T-helper 1 cell (primary cell): ENCODE measurements around the gene RCC1.
"Not testable (repeated sequence)": the region's sequence is repeated elsewhere in the genome, so short reads cannot be mapped to it uniquely, and the experiment has no call there.

Source experiments
- DNase-seq, 5 donors: peaks; one replicate each; pipeline ENCODE4 v3.0.0-alpha.2; 2012 to 2020

The RCC1 gene

DNA sequence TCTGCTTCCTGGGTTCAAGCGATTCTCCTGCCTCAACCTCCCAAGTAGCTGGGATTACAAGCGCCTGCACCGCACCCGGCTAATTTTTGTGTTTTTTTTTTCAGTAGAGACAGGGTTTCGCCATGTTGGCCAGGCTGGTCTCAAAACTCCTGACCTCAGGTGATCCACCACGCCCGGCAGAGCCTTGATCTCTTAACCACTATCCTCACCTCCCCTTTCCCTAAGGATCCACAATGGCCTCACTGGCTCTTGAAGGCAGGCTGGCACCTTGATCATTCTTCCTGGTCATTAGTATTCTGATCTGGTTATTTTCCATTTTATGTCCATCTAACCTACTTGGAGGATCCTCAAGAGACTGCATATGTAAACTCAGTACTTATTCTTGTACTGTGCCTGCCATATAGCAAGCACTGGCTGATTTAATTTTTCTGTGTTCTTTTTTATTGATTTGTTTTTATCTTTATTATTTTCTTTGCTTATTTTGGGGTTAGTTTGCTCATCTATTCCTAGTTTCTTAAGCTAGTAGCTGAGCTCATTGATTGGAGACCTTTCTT, 6.3 kb downstream of the RCC1 start:
- no peak for DNase-seq

DNA sequence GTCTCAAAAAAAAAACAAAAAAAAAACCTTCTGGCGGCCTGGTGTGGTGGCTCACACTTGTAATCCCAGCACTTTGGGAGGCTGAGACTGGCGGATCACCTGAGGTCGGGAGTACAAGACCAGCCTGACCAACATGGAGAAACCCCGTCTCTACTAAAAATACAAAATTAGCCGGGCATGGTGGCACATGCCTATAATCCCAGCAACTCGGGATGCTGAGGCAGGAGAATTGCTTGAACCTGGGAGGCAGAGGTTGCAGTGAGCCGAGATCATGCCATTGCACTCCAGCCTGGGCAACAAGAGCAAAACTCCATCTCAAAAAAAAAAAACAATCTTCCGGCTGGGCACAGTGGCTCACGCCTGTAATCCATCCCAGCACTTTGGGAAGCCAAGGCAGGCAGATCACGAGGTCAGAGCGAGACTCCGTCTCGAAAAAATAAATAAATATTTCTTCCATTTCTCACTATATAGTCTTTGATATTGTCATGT, 8.6 kb downstream of the RCC1 start:
- not testable (repeated sequence) for DNase-seq

DNA sequence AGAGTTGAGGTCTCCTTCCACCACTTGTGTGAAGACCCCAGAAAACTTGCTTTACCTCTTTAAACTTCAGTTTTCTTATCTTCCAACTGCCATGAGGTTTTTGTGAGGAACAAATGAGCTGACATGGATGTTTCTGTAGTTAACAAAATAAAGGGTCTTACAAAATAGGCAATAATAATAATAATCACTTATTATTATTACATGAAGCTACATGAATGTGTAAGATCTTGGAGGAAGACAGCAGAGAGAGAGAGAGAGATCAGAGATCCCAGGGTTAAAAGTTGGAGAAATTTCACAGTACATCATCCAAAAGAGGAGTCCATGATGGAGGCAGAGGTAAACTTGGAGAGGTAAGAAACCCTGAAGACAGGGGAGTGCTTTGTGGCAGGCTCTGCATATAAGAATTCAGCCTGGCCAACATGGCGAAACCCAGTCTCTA, 10.7 kb downstream of the RCC1 start:
- DNase-seq: no peak

DNA sequence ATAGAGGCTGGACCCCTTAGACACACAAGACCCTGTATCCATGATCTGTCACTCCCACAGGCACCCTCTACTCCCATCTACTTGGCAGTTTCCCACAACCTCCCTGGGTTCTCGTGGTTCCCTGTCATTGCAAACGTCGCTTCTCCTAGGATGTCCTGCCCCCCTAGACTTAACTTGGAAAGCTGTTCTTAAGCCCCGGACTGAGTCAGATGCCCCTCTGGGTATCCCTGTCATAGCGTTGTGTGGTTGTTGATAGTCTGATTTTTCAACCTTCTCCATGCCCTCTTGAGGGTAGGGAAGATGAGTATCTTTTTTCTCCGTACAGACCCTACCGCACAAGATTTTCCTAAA, 11.8 kb downstream of the RCC1 start:
- no peak for DNase-seq

DNA sequence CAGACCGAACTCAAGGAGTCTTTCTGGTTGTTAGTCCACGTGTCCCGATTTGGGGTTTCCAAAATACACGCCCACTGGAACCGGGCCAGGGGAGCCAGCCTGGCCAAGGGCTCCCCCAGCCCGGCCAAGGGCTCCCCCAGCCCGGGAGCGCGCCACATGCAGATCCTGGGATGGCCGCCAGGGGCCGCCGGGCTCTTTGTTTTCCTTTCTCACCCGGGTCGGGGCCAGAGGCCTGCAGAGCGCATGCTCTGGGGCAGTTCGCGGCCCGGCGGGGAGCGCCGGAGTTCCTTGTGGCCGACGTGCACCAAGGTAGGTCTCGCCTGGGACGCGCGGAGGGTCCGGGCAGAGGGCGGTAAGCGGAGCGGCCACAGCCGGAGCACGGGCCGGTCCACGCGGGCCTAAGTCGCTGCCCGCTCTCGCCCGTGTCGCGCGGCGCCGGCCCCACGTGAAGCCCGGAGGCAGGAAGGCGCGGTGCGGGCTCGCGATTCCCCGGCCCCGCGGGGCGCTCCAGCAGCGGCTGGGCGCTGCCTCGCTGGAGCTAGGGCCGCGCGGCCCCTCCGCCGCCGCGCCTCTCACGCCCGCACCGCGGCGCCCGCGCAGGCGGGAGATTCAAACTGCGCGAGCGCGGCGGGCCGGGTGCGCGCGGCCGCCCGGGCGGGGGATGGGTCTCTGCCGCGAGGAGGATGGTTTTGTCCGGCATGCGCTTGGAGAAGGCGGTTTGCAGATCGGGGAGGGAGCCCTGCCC, 12.3 kb downstream of the RCC1 start:
- peak; percentile 70 to 87 (median 82) for DNase-seq

DNA sequence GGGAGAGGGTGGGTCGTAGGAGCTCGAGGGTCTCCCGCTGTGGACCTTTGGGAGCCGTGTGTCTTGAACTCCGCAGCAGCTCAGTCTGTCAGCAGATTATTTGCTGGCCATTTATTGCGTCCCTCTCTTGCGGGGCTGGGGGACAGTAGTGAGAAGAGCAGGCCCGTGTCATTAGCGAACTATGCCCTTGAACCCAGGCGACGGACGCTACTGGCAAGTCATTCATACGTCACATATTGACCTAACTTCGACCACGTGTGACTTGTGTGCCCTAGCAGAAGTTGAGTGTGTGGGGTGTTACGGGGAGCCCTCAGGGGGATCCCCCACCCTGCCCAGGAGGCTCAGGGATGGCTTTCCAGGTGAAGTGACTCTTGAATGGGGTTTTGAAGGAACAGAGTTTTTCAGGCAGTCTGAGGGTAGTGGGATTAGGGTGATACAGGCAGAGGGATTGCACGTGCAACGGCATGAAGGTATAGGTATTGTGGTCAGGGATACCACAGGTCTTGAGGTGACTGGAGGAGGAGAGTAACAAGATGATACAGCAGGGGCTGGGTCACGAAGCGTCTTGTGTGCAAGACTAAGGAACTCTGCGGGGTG, 13.0 kb downstream of the RCC1 start:
- peak in 1 of 5 donors; percentile 70 for DNase-seq

DNA sequence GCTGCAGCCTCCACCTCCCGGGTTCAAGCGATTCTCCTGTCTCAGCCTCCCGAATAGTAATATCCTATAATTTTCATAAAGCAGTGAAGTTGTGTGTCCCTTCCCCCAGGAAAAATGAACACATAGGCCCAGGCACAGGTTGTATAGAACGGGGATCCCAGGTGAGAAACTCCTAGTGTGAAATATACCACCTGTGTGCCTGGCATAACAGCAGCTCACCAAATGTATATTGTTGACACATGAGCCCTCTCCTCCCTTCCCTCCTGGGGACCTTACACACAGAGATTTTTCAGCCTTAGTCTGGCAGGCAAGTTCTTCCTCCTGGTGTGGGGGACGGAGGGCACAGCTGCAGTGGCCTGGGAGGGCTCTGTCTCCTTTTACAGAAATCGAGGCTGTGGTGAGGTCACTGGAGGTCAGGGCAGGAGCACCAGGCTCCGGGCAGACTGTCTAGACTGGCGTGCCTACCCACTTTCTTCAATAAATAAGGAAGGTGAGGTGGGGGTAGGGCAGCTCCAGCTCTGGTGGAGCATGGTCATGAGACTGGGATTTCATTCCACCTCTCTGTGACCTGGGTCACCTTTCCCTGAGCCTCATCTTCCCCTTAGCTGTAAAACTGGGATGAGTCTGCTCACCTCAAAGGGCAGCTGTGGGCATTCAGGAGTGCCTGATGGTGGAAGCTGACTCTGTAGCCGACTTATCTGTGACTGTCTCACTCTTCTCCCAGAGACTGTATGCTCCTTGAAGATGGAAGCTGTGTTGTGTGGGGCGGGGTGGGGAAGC, 14.3 kb downstream of the RCC1 start:
- no peak for DNase-seq

DNA sequence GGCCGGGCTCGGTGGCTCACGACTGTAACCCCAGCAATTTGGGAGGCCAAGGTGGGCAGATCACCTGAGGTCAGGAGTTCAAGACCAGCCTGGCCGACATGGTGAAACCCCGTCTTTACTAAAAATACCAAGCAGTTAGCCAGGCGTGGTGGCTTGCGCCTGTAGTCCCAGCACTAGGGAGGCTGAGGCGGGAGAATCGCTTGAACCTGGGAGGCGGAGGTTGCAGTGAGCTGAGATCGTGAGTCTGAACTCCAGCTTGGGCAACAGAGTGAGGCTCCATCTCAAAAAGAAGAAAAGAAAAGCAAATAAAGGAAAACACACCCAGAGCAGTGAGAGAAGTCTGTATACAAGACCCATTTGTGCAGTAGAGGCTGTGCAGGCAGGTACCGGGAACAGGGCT, 15.0 kb downstream of the RCC1 start:
- DNase-seq: not testable (repeated sequence)

DNA sequence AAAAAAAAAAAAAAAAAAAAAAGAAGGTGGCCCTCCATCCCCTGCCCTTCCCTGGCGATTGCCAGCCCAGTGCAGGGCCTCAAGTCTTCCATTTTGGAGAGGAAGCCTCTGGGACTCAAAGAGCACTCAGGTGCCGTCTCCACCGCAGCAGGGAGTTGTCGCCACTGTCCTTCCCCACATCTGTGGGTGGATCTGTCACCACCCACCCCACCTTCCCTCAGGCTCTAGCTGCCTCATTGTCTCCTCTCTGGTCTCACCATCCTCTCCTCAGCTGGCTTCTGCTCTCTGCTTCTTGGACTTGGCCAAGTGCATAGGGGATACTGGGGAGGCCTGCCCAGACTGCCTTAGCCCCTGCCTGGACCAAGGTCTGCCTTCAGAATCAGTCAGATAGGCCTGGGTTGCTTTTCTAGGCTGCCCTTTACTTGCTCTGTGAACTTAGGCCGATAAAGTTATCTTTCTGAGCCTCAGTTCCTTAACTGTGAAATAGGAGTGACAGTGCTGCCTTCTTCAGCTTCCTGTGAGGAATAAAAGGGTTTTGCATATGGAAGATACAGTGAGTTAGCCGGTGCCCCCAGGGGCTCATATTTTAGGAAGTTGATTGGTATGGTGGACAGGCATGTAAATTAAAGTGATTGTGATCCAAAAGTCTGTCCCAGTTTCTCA, 15.8 kb downstream of the RCC1 start:
- no peak for DNase-seq

DNA sequence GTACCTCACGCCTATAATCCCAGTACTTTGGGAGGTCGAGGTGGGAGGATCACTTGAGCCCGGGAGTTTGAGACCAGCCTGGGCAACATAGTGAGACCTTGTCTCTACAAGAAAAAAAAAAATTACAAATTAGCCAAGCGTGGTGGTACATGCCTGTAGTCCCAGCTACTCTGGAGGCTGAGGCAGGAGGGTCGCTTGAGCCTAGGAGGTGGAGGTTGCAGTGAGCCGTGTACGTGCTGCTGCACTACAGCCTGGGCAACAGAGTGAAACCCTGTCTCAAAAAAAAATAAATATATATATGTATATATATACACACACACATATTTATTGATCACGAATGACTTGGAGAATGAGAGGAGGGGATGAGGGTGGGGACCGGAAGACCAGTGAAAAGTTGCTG, 16.7 kb downstream of the RCC1 start:
- DNase-seq: not testable (repeated sequence)

DNA sequence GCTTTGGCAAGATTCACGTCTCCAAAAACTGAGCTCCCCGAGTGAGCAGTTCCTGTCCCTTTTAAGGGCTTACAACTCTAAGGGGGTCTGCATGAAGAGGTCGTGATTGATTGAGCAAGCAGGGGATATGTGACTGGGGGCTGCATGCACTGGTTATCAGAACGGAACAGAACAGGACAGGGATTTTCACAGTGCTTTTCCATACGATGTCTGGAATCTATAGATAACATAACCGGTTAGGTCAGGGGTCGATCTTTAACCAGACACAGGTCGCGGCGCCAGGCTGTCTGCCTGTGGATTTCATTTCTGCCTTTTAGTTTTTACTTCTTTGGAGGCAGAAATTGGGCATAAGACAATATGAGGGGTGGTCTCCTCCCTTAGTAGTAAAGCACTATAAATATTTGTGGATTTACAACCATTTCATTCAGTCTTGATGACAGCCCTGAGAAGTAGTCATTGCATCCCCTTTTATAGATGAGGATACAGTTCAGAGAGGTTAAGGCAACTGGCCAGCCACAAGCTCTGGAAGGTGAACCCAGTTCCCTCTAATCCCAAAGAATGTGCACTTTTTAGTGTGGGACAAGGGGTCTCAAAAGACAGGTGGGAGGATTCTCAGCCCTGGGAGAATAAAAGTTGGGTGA, 19.3 kb downstream of the RCC1 start:
- DNase-seq: not testable (repeated sequence)

DNA sequence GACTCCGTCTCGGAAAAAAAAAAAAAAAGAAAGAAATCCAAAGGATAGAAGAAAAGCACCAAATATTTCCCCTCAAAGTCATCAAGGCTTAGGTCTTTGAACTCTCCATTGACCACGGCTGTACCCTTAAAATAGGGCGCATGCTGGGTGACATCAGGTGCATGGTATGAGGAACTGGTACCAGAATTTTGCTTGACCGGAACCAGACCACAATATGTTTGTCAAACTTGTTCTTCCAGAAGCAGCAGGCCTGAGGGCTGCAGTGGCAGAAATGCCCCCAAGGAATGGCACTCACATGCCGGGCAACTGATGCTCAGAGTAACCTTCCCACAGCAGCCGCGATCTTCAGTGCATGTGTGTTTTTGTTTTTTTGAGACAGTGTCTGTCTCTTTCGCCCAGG, 21.0 kb downstream of the RCC1 start:
- no peak for DNase-seq

DNA sequence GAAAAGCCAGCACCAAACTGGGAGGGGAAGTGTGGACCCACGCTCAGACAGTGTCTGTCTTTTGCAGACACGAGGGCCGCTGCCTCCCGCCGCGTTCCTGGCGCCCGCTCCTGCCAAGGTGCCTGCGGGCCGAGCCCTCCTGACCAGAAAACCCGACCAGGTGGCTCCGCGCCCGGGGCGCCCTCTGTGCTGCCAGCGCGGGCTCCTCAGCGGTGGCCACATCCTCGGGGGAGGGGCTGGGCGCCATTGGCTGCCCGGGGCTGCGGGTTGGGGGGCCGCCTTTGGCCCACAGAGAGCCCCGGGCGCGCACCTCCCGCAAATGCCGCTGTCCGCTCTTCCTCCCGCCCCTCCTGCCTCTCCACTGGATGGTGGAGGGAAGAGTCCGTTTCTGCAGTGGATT, 24.6 kb downstream of the RCC1 start:
- DNase-seq: no peak

DNA sequence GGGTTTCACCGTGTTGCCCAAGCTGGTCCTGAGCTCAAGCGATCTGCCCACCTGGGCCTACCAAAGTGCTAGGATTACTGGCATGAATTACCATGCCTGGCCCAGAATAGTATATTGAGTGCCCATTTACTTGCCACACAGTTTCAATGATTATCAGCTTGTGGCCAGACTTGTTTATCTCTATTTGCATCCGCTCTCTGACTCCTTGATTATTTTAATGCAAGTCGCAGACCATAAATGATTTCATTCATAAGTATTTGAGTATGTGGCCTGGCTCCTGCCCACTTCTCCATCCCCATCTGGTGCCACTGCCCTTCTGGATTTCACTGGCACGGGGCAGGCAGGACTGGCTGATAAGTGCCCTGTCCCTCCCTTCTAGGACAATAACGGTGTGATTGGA, 28.8 kb downstream of the RCC1 start:
- no peak for DNase-seq

DNA sequence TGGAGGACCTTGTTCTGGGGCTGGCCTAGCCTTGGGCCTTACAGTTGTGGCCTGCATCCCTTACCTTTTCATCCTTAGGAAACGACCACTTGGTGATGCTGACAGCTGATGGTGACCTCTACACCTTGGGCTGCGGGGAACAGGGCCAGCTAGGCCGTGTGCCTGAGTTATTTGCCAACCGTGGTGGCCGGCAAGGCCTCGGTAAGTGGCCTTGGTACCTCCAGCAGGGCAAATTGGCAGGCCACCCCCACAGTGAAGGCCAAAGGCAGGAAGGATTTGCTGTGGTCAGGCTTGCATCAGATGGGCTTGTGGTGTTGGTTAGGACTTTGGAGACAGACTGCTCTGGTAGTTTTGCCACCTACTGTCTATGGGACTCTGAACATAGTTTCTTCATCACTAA, 29.3 kb downstream of the RCC1 start:
- no peak for DNase-seq

DNA sequence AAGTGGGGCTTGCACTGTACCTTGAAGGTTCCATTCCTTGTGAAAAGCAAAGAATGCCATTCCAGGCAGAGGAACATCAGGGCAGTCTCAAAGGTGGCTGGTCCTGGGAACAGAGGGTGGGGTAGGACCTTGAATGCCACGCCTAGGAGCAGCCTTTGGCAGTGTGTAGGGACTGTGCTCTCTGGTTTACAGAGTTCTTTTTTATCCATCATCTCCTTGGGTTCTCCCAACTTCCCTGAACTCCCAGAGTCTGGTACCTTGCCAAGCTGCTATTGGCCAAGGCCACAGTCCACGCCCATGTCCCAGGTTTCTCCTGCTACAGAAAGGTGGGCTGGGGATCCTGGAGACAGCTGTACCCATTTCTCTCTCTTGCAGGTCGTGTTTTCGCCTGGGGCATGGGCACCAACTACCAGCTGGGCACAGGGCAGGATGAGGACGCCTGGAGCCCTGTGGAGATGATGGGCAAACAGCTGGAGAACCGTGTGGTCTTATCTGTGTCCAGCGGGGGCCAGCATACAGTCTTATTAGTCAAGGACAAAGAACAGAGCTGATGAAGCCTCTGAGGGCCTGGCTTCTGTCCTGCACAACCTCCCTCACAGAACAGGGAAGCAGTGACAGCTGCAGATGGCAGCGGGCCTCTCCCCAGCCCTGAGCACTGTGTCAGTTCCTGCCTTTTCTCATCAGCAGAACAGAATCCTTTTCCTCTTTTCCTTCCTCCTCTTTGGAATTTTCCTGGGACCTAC, 31.8 kb downstream of the RCC1 start:
- DNase-seq: no peak

DNA sequence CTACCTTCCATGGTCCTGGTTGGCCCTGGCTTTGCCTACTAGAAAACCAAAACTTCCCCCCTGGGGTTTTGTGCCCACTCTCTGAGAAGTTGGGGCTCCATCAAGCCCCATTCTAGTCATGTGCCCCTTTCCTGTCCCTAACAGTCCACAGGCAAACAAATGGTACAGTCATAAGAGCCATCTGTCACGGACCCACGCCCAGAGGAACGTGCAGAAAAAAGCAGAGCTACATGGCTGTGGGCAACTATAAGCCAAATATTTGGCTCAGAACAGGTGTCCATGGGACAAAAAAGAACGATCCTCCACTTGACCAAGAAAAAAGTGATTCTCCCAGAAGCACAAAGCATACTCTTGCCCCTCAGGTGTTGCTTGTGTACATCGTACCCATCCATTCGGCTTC, 32.4 kb downstream of the RCC1 start:
- DNase-seq: no peak

DNA sequence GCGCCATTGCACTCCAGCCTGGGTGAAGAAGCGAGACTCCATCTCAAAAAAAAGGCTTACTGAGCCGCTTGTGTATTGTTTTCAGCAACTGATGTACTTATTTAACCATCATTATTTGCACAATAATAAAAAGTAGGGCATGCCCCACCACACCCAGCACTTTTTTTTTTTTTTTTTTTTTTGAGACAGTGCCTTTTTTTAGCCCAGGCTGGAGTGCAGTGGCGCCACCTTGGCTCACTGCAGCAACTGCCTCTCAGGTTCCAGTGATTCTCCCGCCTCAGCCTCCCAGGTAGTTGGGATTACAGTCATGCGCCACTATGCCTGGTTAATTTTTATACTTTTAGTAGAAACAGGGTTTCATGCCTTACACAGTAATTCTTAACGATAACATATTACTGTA, 34.8 kb downstream of the RCC1 start:
- DNase-seq: no peak

DNA sequence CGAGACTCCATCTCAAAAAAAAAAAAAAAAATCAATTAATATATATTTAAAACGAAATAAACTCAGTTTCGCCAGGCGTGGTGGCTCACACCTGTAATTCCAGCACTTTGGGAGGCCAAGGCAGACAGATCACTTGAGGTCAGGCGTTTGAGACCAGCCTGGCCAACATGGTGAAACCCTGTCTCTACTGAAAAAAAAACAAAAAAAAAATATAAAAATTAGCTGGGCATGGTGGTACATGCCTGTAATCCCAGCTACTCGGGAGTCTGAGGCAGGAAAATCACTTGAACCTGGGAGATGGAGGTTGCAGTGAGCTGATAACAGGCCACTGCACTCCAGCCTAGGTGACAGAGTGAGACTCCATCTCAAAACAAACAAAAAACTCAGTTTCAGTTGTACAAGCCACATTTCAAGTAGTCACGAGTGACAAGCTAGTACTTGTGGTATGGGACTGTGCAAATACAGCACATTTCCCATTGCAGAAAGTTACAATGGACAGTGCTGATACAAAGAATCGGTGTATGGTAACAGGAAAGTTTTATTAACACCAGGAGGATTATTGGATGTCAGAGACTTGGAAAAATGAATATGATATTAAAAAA, 35.7 kb downstream of the RCC1 start:
- not testable (repeated sequence) for DNase-seq

DNA sequence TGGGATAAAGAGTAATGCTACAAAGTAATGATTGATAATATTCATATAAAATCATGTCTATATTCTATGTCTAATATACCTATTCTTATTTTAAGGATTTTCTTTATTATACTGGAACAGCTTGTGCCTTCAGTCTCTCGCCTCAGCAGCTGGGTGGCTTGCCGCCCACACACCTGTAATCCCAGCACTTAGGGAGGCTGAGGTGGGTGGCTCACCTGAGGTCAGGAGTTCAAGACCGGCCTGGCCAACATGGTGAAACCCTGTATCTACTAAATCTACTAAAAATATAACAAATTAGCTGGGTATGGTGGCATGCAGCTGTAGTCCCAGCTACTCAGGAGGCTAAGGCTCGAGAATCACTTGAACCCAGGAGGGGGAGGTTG, 39.4 kb downstream of the RCC1 start:
- DNase-seq: no peak

DNA sequence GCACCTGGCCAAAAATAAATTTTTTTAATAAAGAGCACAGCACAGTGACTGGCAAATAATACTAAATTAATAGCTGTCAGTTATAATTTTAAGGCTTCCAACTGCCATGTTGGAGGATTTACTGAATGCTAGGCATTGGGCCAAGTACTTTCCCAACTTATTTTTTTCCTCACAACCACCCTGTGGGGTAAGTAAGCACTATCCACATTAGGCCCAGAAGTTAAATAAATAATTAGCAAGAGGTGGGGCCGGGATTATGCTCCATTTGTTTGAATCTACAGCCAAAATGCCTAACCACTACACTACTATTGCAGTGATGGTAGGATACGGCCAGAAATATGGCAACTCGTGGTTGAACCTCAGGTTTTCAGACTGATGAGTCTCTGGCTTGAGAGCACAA, 42.5 kb downstream of the RCC1 start:
- DNase-seq: no peak
